ENCODE results near the gene IDH3G. TPM values are rescaled to one million over a fixed set of nuclear protein-coding genes. Genes with fewer than 3 reads are reported as not detected.

The IDH3G gene
- total and polyA plus RNA-seq, 3 donors from 2014 or later, result 52.4 to 83.1 (median 74.9) TPM

- H3K4me1 ChIP-seq, result peaks cover 14% of the 10 kb centered on the region
- intact Hi-C loops (cut with DNase I; ENCODE audit: low total_unique reads), result loop anchor here (10.0 kb wide), 1 partner anchor 185 kb away; no protein-coding TSS in a partner anchor
- 93 to 100% methylated on average over 3 to 20 of the region's 23 CpGs for WGBS, 2 donors
- H3K27ac ChIP-seq, result no peak overlapping the region
- H3K9me3 ChIP-seq, result no peaks in the 10 kb centered on the region
- H3K27me3 ChIP-seq, result no peaks in the 10 kb centered on the region
- TF ChIP-seq CTCF (IDR thresholded peaks at IDR 0.05) (no peak), POLR2A (IDR thresholded peaks at IDR 0.05) (no peak)
- H3K4me3 ChIP-seq, result no peak overlapping the region
- DNase-seq, result no peak
- no peaks in the 10 kb centered on the region for H3K36me3 ChIP-seq (ENCODE audit: low read depth, missing control alignments)
Measured at GRCh38 chrX:153769158-153769864, 24.9 kb downstream of the IDH3G start.

GRCh38 chrX:153768311-153769157, 25.6 kb downstream of the IDH3G start:
- H3K4me1 ChIP-seq, result peaks cover 14% of the 10 kb centered on the region
- WGBS, 2 donors, result 87% methylated on average over 15 of the region's 22 CpGs; no CpG with 5 or more reads in 1 of the 2 donors
- H3K27ac ChIP-seq, result no peak overlapping the region
- H3K27me3 ChIP-seq, result no peaks in the 10 kb centered on the region
- no peak for DNase-seq
- H3K4me3 ChIP-seq, result no peak overlapping the region
- H3K9me3 ChIP-seq, result no peaks in the 10 kb centered on the region
- TF ChIP-seq CTCF (IDR thresholded peaks at IDR 0.05) (peak in 1 of 3 experiments; percentile 16), POLR2A (IDR thresholded peaks at IDR 0.05) (no peak)
- no peaks in the 10 kb centered on the region for H3K36me3 ChIP-seq (ENCODE audit: low read depth, missing control alignments)
- intact Hi-C loops (cut with DNase I; ENCODE audit: low total_unique reads), result loop anchor here (10.0 kb wide), 1 partner anchor 186 kb away; no protein-coding TSS in a partner anchor

- intact Hi-C loops (cut with DNase I; ENCODE audit: low total_unique reads), result loop anchor here (10.0 kb wide), 1 partner anchor 187 kb away; no protein-coding TSS in a partner anchor
Measured at GRCh38 chrX:153767674-153768055, 26.5 kb downstream of the IDH3G start.

More at GRCh38 chrX:153767674-153768055, 26.5 kb downstream of the IDH3G start:
- H3K27me3 ChIP-seq, result no peaks in the 10 kb centered on the region
- H3K27ac ChIP-seq, result no peak overlapping the region
- no peak for TF ChIP-seq CTCF (IDR thresholded peaks at IDR 0.05)
- TF ChIP-seq POLR2A (IDR thresholded peaks at IDR 0.05), result no peak
- H3K4me1 ChIP-seq, result peaks cover 14% of the 10 kb centered on the region
- no peaks in the 10 kb centered on the region for H3K9me3 ChIP-seq
- no peaks in the 10 kb centered on the region for H3K36me3 ChIP-seq (ENCODE audit: low read depth, missing control alignments)
- DNase-seq, result no peak
- no peak overlapping the region for H3K4me3 ChIP-seq
- 93% methylated on average over 15 of the region's 20 CpGs; no CpG with 5 or more reads in 1 of the 2 donors for WGBS, 2 donors

Data from testis (tissue), 3 donors.